Measurements from ENCODE around the gene PLEKHA7. TPM values are rescaled to one million over a fixed set of nuclear protein-coding genes. Genes with fewer than 3 reads are reported as not detected.

Gene PLEKHA7
- total RNA-seq, 4 donors from 2014 or later: 24.1 to 49.3 (median 28.8) TPM

DNA sequence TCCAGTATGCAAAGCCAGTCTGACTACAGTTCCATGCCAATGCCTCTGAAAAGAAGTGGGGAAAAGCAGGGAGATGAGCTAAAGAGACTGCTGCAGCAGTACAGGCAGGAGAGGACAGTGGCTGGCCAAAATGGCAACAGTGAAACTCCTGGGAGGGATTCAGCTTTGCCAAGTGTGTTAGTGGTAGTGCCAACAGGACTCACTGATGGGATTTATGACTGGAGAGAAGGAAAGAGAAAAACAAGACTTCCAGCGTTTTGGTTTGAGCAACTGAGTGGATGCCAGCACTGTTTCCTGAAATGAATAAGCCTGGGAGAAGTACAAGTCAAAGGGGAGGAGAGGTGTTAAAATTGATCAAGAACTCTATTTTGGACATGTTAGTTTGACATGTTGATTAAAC, 80.9 kb downstream of the PLEKHA7 start:
- TF ChIP-seq, protein P1, sequence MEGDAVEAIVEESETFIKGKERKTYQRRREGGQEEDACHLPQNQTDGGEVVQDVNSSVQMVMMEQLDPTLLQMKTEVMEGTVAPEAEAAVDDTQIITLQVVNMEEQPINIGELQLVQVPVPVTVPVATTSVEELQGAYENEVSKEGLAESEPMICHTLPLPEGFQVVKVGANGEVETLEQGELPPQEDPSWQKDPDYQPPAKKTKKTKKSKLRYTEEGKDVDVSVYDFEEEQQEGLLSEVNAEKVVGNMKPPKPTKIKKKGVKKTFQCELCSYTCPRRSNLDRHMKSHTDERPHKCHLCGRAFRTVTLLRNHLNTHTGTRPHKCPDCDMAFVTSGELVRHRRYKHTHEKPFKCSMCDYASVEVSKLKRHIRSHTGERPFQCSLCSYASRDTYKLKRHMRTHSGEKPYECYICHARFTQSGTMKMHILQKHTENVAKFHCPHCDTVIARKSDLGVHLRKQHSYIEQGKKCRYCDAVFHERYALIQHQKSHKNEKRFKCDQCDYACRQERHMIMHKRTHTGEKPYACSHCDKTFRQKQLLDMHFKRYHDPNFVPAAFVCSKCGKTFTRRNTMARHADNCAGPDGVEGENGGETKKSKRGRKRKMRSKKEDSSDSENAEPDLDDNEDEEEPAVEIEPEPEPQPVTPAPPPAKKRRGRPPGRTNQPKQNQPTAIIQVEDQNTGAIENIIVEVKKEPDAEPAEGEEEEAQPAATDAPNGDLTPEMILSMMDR (IDR thresholded peaks at IDR 0.05): no peak
- no peak for DNase-seq (ENCODE audit: low spot score)
- ATAC-seq (ENCODE audit: low FRiP score): no peak

DNA sequence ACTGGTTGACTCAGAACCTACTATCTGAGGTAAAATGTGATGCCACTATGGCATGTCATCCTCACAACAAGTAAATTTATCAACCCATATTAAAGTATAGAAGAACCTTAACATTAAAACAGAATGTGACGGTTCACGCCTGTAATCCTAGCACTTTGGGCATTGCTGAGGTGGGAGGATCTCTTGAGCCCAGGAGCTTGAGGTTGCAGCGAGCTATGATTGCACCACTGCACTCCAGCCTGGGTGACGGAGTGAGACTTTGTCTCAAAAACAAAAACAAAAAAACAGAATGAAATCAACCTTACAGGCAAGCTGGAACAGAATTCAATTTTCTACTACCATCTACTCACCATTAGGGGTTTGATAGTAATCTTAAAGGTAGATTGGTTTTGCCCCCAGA, 86.2 kb downstream of the PLEKHA7 start:
- TF ChIP-seq, protein P1 (IDR thresholded peaks at IDR 0.05): no peak
- DNase-seq (ENCODE audit: low spot score) (no peak), ATAC-seq (ENCODE audit: low FRiP score) (no peak)

DNA sequence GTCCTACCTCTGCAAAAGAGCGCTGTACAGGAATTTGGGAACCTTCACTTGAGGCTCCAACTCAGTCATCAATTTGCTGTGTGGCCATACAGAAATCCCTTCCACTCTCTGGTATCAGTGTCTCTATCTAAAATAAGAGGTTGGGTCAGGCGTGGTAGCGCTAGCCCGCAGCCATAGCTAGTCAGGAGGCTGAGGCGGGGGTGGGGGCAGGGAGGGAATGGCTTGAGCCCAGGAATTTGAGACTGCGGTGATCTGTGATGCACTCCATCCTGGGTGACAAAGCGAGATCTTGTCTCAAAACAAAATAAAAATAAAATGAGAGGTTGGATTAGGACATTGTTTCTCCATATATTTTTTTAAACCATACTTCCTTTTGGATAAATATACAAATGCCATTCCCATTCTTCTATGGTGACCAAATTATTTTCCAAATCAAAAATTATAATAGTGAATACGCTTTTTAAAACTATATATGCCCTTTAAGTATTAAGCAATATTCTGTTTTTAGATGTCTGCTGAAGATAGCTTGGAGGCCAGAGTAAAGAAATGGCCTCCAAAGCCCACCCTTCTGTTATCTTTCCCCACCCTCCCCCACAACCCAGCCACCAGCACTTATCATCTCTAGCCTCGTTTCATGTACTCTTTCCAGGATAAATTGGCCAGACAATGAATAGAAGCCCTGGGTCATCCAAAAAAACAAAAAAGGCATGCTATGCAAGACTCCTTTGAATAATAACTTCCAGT, 87.2 kb downstream of the PLEKHA7 start:
- TF ChIP-seq, protein P1 (IDR thresholded peaks at IDR 0.05): no peak
- ATAC-seq (ENCODE audit: low FRiP score) (no peak), DNase-seq (ENCODE audit: low spot score) (no peak)

DNA sequence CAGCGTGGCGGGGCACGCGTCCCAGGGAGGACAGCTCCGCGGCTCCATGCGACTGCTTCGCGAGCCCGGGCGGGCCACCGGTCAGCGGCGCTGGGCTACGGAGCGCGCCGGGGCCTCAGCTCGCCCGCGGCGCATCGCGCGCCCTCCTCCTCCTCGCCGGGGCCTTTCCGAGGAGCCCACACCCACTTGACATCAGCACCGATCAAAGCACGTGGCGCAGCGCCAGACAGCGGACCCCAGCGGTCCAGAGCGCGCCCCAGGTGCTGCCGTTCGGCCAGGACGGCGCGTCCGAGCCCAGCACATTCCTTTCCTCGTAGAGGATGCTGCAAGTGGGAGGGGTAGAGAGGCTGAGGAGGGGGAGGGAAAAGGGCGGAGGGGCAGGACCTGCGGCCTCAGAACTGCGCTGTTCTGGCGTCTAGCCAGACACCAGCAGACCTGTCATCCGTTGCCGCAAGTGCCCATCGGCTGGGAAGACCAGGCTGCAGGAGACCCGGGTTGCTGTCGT, 88.6 kb downstream of the PLEKHA7 start:
- ATAC-seq (ENCODE audit: low FRiP score): peak; percentile 80
- DNase-seq (ENCODE audit: low spot score): no peak

DNA sequence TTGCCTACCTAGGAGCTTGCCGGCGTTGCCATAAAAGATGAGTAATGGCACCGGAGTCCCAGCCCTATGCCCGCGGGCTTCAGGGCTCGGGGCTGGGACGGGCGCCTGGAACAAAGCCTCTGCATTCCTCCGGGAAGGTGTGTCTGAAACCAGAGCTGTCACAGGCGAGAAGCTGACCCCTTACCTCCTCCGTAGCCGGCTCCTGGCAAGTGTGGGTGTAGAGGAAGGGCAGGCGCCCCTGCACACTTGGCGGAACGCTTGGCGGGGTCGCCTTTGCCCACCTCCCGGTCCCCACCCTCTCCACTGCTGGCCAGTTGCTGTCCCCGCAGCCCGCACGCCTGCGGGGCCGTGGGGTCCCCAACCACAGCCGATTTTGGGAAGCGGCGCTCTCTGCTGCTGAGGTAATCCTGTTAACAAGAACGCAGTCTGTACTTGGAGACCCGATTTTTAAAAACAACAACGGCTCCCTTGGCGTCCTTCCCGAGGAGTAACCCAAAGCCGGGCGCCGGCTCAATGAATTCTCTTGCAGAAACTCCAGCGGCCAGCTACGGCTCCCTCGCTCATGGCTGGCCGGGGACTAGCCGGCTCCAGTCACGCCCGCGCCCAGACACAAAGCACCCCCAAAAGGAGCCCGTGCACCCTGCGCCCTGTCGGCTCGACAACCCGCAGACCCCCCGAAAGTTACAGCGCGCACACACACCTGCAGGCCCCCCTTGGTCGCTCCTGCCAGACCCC, 89.2 kb downstream of the PLEKHA7 start:
- DNase-seq (ENCODE audit: low spot score): peak; percentile 28
- TF ChIP-seq, protein P1 (IDR thresholded peaks at IDR 0.05): no peak
- ATAC-seq (ENCODE audit: low FRiP score): peak; percentile 40

More for the DNA sequence above, 88.6 kb downstream of the PLEKHA7 start:
- TF ChIP-seq, protein P1 (IDR thresholded peaks at IDR 0.05): no peak

DNA sequence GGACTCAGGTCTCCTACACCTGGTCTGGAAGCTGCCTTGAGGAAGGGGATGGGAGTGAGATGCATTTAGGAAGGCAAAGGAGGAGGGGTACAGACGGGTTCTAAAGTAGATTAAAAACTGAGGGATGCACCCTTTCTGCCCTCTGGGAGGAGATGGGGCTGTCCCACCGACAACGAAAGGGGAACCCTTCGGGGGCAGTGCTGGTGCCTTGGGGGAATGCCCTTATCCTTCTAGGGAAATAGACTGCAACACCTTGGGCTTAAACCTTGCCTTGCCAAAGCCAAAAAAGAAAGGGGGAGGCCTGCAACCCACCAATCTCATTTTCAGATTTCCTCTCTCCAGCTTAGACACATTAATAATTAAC, 89.8 kb downstream of the PLEKHA7 start:
- DNase-seq (ENCODE audit: low spot score): no peak
- TF ChIP-seq, protein P1 (IDR thresholded peaks at IDR 0.05): no peak
- ATAC-seq (ENCODE audit: low FRiP score): peak; percentile 4

Measured in omental fat pad (tissue), 4 donors.